NOMO-1 treated with DMSO at 0.1 percent for 48 hours (cell line): ENCODE data around the gene ADGRD1.
"Not testable (repeated sequence)": the region's sequence is repeated elsewhere in the genome, so short reads cannot be mapped to it uniquely, and the experiment has no call there.

ENCODE experiments used
- DNase-seq: peaks from one replicate; lab custom pipeline; 2025; ENCODE audit not compliant: unreplicated experiment; lab: John Stamatoyannopoulos, UW

ADGRD1 gene

GRCh38 chr12:130937063-130937462, 16.6 kb upstream of the ADGRD1 start:
- no peak for DNase-seq

- not testable (repeated sequence) for DNase-seq
These were observed 16.2 kb upstream of the ADGRD1 start for GRCh38 chr12:130937546-130937945.

- DNase-seq: no peak
These were observed 15.5 kb upstream of the ADGRD1 start for GRCh38 chr12:130938186-130938585.

GRCh38 chr12:130944878-130945277, 8.8 kb upstream of the ADGRD1 start:
- DNase-seq: no peak

- no peak for DNase-seq
These were observed 7.8 kb upstream of the ADGRD1 start for GRCh38 chr12:130945786-130946492.

GRCh38 chr12:130947028-130947613, 6.6 kb upstream of the ADGRD1 start:
- peak; percentile 7 for DNase-seq

GRCh38 chr12:130948136-130948535, 5.6 kb upstream of the ADGRD1 start:
- no peak for DNase-seq

- no peak for DNase-seq
These were observed 5.0 kb upstream of the ADGRD1 start for GRCh38 chr12:130948751-130949150.

- DNase-seq: no peak
These were observed 3.9 kb upstream of the ADGRD1 start for GRCh38 chr12:130949806-130950205.

- no peak for DNase-seq
These were observed 2.1 kb upstream of the ADGRD1 start for GRCh38 chr12:130951636-130952035.

GRCh38 chr12:130952171-130952954, 1.3 kb upstream of the ADGRD1 start:
- no peak for DNase-seq

GRCh38 chr12:130954544-130954831, 781 bp downstream of the ADGRD1 start:
- DNase-seq: no peak

GRCh38 chr12:130955238-130955816, 1.6 kb downstream of the ADGRD1 start:
- no peak for DNase-seq

- no peak for DNase-seq
These were observed 2.3 kb downstream of the ADGRD1 start for GRCh38 chr12:130956009-130956408.

GRCh38 chr12:130956456-130957303, 3.0 kb downstream of the ADGRD1 start:
- no peak for DNase-seq

GRCh38 chr12:130957304-130957621, 3.6 kb downstream of the ADGRD1 start:
- DNase-seq: no peak

GRCh38 chr12:130958557-130959140, 4.9 kb downstream of the ADGRD1 start:
- no peak for DNase-seq

GRCh38 chr12:130959632-130960031, 5.9 kb downstream of the ADGRD1 start:
- no peak for DNase-seq

GRCh38 chr12:130960058-130960457, 6.4 kb downstream of the ADGRD1 start:
- DNase-seq: no peak

GRCh38 chr12:130960787-130961186, 7.1 kb downstream of the ADGRD1 start:
- no peak for DNase-seq

- no peak for DNase-seq
These were observed 8.3 kb downstream of the ADGRD1 start for GRCh38 chr12:130961921-130962451.
